K562 (cell line): ENCODE data around the gene CLIC3. TPM values are rescaled to one million over a fixed set of nuclear protein-coding genes. Genes with fewer than 3 reads are reported as not detected.

Experiments
- BMI1 ChIP-seq: fragments of 150-350 bp; IDR thresholded peaks from 2 replicates; pipeline ENCODE4 v1.6.1; 2014; ENCODE audit warnings: low read length
- CHAMP1 ChIP-seq: fragments of 450-650 bp; IDR thresholded peaks from 2 replicates; pipeline ENCODE4 v1.6.1; 2016; ENCODE audit warnings: mild to moderate bottlenecking
- CREB3 ChIP-seq: fragments of 450-650 bp; conservative IDR thresholded peaks from 2 replicates; pipeline ENCODE4 v1.6.1; 2016; ENCODE audit warnings: missing genetic modification characterization, low read depth, mild to moderate bottlenecking, missing compliant biosample characterization, moderate library complexity
- CREBBP ChIP-seq: IDR thresholded peaks from one replicate; pipeline ENCODE4 v1.6.1; 2012; ENCODE audit warnings: low read depth, mild to moderate bottlenecking, control low read depth, inconsistent platforms, low read length
- CTCF ChIP-seq, 3 experiments: IDR thresholded peaks in 2 of 3; conservative IDR thresholded peaks in 1 of 3; 2 replicates each; pipeline ENCODE4 v1.5.1; 2011 to 2012; ENCODE audit warnings: low read length in 3 of 3, mild to moderate bottlenecking in 3 of 3, control low read depth in 2 of 3, improper control_type of control experiment in 1 of 3, inconsistent platforms in 1 of 3, low read depth in 1 of 3, mixed read lengths in 1 of 3, moderate library complexity in 1 of 3; ENCODE audit not compliant: insufficient read depth in 2 of 3
- ELF2 ChIP-seq: fragments of 250-450 bp; sonication (Bioruptor Pico); IDR thresholded peaks from 2 replicates; pipeline ENCODE4 v1.5.0; 2021; ENCODE audit warnings: mild to moderate bottlenecking
- FOXA3 ChIP-seq, 2 experiments: fragments of 450-650 bp in 1 of 2; sonication (generic) in 1 of 2; formaldehyde crosslinking; IDR thresholded peaks in 1 of 2; conservative IDR thresholded peaks in 1 of 2; 2 replicates each; pipeline versions ENCODE4 v1.4.0 to v1.8.0; 2020 to 2022; ENCODE audit warnings: mild to moderate bottlenecking in 2 of 2, missing genetic modification reagents in 1 of 2
- HCFC1 ChIP-seq: IDR thresholded peaks from 2 replicates; pipeline ENCODE4 v1.6.1; 2012; ENCODE audit warnings: low read depth, low read length, improper control_type of control experiment
- HMGN3 ChIP-seq: IDR thresholded peaks from 2 replicates; pipeline ENCODE4 v1.6.1; 2011; ENCODE audit warnings: borderline replicate concordance, low read depth, mild to moderate bottlenecking, mixed read lengths, low read length; ENCODE audit not compliant: insufficient read length; ENCODE audit errors: extremely low read depth
- HNRNPLL ChIP-seq: fragments of 200-400 bp; formaldehyde crosslinking; IDR thresholded peaks from 2 replicates; pipeline ENCODE4 v1.6.1; 2017; ENCODE audit warnings: low read length, low read depth, mild to moderate bottlenecking; ENCODE audit not compliant: poor library complexity, severe bottlenecking
- ILF3 ChIP-seq: fragments of 450-650 bp; IDR thresholded peaks from 2 replicates; pipeline ENCODE4 v1.6.1; 2018; ENCODE audit warnings: antibody characterized with exemption, mild to moderate bottlenecking, moderate library complexity, borderline replicate concordance
- PHB ChIP-seq: fragments of 250-450 bp; sonication (Bioruptor Pico); IDR thresholded peaks from 2 replicates; pipeline ENCODE4 v1.5.0; 2021
- RNF2 ChIP-seq: sonication (generic); IDR thresholded peaks from 2 replicates; pipeline ENCODE4 v1.6.1; 2016
- RNF219 ChIP-seq: fragments of 250-450 bp; sonication (Bioruptor Pico); IDR thresholded peaks from 2 replicates; pipeline ENCODE4 v1.5.0; 2022; ENCODE audit warnings: mild to moderate bottlenecking
- SIX5 ChIP-seq, 2 experiments: IDR thresholded peaks; 2 replicates each; pipeline ENCODE4 v1.6.1; 2011; ENCODE audit warnings: low read length in 2 of 2, borderline replicate concordance in 1 of 2, low read depth in 1 of 2, mild to moderate bottlenecking in 1 of 2, moderate library complexity in 1 of 2; ENCODE audit not compliant: insufficient read depth in 1 of 2
- TEAD1 ChIP-seq, 2 experiments: fragments of 450-650 bp in 1 of 2; sonication (generic) in 1 of 2; formaldehyde crosslinking; IDR thresholded peaks; 2 replicates each; pipeline versions ENCODE4 v1.4.0 to v1.8.0; 2020 to 2022; ENCODE audit warnings: mild to moderate bottlenecking in 2 of 2, missing genetic modification reagents in 1 of 2
- ZBTB7A ChIP-seq: IDR thresholded peaks from 2 replicates; pipeline ENCODE4 v1.6.1; 2011; ENCODE audit warnings: low read depth, mild to moderate bottlenecking, low read length, moderate library complexity, borderline replicate concordance; ENCODE audit not compliant: control insufficient read depth
- ZNF12 ChIP-seq: sonication (generic); formaldehyde crosslinking; IDR thresholded peaks from 2 replicates; pipeline ENCODE4 v1.4.0; 2020; ENCODE audit warnings: mild to moderate bottlenecking, missing genetic modification reagents
- ZNF224 ChIP-seq: sonication (generic); formaldehyde crosslinking; IDR thresholded peaks from 2 replicates; pipeline ENCODE4 v1.8.0; 2022; ENCODE audit warnings: mild to moderate bottlenecking, missing genetic modification reagents
- polyA plus RNA-seq, 8 experiments: library from polyadenylated mRNA; depleted of rRNA in 4 of 8; stranded (reverse) in 5 of 8; unstranded in 3 of 8; fragments of >200 nt; fragmentation: Nextera tagmentation in 2 of 8; fragmentation: Illumina TruSeq in 1 of 8; extraction: Ambion mirVana in 2 of 8; extraction: Trizol in 1 of 8; gene quantifications; 2 replicates each; pipeline versions ENCODE4 v1.2.1 to v1.2.3, GENCODE V29; 2011 to 2014; ENCODE audit warnings: inconsistent platforms in 1 of 8, missing spikeins in 1 of 8
- total RNA-seq, 7 experiments: library from RNA; depleted of rRNA in 6 of 7; stranded (reverse); fragments of >200 nt in 6 of 7; fragmentation: Illumina TruSeq in 2 of 7; extraction: Trizol in 2 of 7; gene quantifications; 2 replicates each; pipeline versions ENCODE4 v1.2.1 to v1.2.3, GENCODE V29; 2011 to 2021; ENCODE audit warnings: low replicate concordance in 1 of 7

CLIC3 gene
- total and polyA plus RNA-seq, 9 of the 15 experiments (the other 6 are each of a cell fraction or from before 2014, with no cell fraction given) = 0.27 to 0.29 TPM; not detected in 7

GRCh38 chr9:136991993-136992818 lies 4.2 kb downstream of the CLIC3 start, which contains the start of gene PAXX (continued):
- TF ChIP-seq HMGN3 (no peak), BMI1 (no peak), ZNF12 (CRISPR knock-in tag) (no peak; the same call in 1 of the 2 replicates), SIX5 (IDR thresholded peaks at IDR 0.05; ENCODE audit: borderline replicate concordance in 1 of 2, insufficient read depth in 1 of 2, low read depth in 1 of 2, low read length in 2 of 2) (no peak), HNRNPLL (peak; percentile 39), TEAD1 (CRISPR knock-in tag; IDR thresholded peaks at IDR 0.05) (peak in 1 of 2 experiments; percentile 67; a peak in 1 of 4 replicates), PHB (CRISPR knock-in tag) (no peak), ELF2 (CRISPR knock-in tag) (no peak), CTCF (IDR thresholded peaks at IDR 0.05 in 2 of 3, conservative IDR thresholded peaks at IDR 0.05 in 1 of 3; ENCODE audit: insufficient read depth in 2 of 3, low read depth in 1 of 3, low read length in 3 of 3) (no peak), ILF3 (no peak), CHAMP1 (no peak), RNF2 (peak; percentile 42; the same call in 1 of the 2 replicates), HCFC1 (no peak), RNF219 (CRISPR knock-in tag) (no peak), FOXA3 (CRISPR knock-in tag; conservative IDR thresholded peaks at IDR 0.05 in 1 of 2, IDR thresholded peaks at IDR 0.05 in 1 of 2) (peak in 1 of 2 experiments; percentile 63; a peak in 1 of 4 replicates), CREB3 (tag) (no peak), ZNF224 (CRISPR knock-in tag) (no peak; the same call in 1 of the 2 replicates), CREBBP (no peak), ZBTB7A (peak; percentile 77)
